Astrocyte (in vitro differentiated cells and primary cell): ENCODE results near the gene SLAMF8. TPM values are rescaled to one million over a fixed set of nuclear protein-coding genes. Genes with fewer than 3 reads are reported as not detected.

Experiments used
- DNase-seq: peaks from one replicate; pipeline ENCODE4 v3.0.0-alpha.2; 2010; ENCODE audit warnings: low read depth
- FAIRE-seq: peaks from 2 replicates; lab custom pipeline; 2011; peaks lifted over from hg19 to GRCh38; lab: Jason Lieb, UNC
- H2AFZ ChIP-seq: 2 replicates; pipeline ENCODE4 v1.6.0; 2012; ENCODE audit warnings: low read depth, low read length, inconsistent platforms
- H3K27ac ChIP-seq: 2 replicates; pipeline ENCODE4 v1.5.1; 2011; ENCODE audit warnings: low read depth, low read length, inconsistent platforms
- H3K27me3 ChIP-seq: 2 replicates; pipeline ENCODE4 v1.6.0; 2011; ENCODE audit warnings: low read length, inconsistent platforms; ENCODE audit not compliant: insufficient read depth
- H3K36me3 ChIP-seq: 2 replicates; pipeline ENCODE4 v1.5.1; 2011; ENCODE audit warnings: low read length, inconsistent platforms; ENCODE audit not compliant: insufficient read depth
- H3K4me1 ChIP-seq: 2 replicates; pipeline ENCODE4 v1.5.1; 2011; ENCODE audit warnings: low read length, inconsistent platforms; ENCODE audit not compliant: insufficient read depth
- H3K4me2 ChIP-seq: 2 replicates; pipeline ENCODE4 v1.6.0; 2012; ENCODE audit warnings: low read length, inconsistent platforms
- H3K4me3 ChIP-seq: 2 replicates; pipeline ENCODE4 v1.5.1; 2011; ENCODE audit warnings: low read depth, mild to moderate bottlenecking, low read length, inconsistent platforms; ENCODE audit not compliant: insufficient read depth
- H3K79me2 ChIP-seq: 2 replicates; pipeline ENCODE4 v1.6.0; 2012; ENCODE audit warnings: mild to moderate bottlenecking, low read length, inconsistent platforms; ENCODE audit not compliant: insufficient read depth
- H3K9ac ChIP-seq: 2 replicates; pipeline ENCODE4 v1.6.0; 2012; ENCODE audit warnings: mild to moderate bottlenecking, low read length, inconsistent platforms
- H3K9me3 ChIP-seq: 2 replicates; pipeline ENCODE4 v1.5.1; 2012; ENCODE audit warnings: low read depth, mild to moderate bottlenecking, low read length, inconsistent platforms; ENCODE audit not compliant: insufficient read depth
- H4K20me1 ChIP-seq: 2 replicates; pipeline ENCODE4 v1.6.0; 2012; ENCODE audit warnings: low read length, inconsistent platforms; ENCODE audit not compliant: insufficient read depth
- H3K27ac Mint-ChIP-seq: one replicate; pipeline ENCODE4 v1.8.0; 2021; ENCODE audit warnings: mild to moderate bottlenecking, mixed read lengths; ENCODE audit not compliant: unreplicated experiment
- H3K27me3 Mint-ChIP-seq: one replicate; pipeline ENCODE4 v1.8.0; 2021; ENCODE audit warnings: low read depth, mixed read lengths; ENCODE audit not compliant: unreplicated experiment
- H3K36me3 Mint-ChIP-seq: one replicate; pipeline ENCODE4 v1.8.0; 2021; ENCODE audit warnings: low read depth, mixed read lengths; ENCODE audit not compliant: unreplicated experiment
- H3K4me1 Mint-ChIP-seq: one replicate; pipeline ENCODE4 v1.8.0; 2021; ENCODE audit warnings: low read depth, mixed read lengths; ENCODE audit not compliant: unreplicated experiment
- H3K4me3 Mint-ChIP-seq: one replicate; pipeline ENCODE4 v1.8.0; 2021; ENCODE audit warnings: mild to moderate bottlenecking, moderate library complexity, mixed read lengths; ENCODE audit not compliant: unreplicated experiment
- H3K9me3 Mint-ChIP-seq: one replicate; pipeline ENCODE4 v1.8.0; 2021; ENCODE audit warnings: mild to moderate bottlenecking, mixed read lengths; ENCODE audit not compliant: unreplicated experiment
- CTCF ChIP-seq: IDR thresholded peaks from 2 replicates; pipeline ENCODE4 v1.5.1; 2011; ENCODE audit warnings: low read depth, mild to moderate bottlenecking, inconsistent platforms, low read length, moderate library complexity; ENCODE audit not compliant: insufficient read depth
- EZH2 ChIP-seq: IDR thresholded peaks from 2 replicates; pipeline ENCODE4 v1.6.1; 2012; ENCODE audit warnings: mild to moderate bottlenecking, low read length, inconsistent platforms; ENCODE audit not compliant: insufficient read depth
- total RNA-seq: library from RNA; stranded (reverse); gene quantifications from 2 replicates; pipeline ENCODE4 v1.2.1, GENCODE V29; 2021

The SLAMF8 gene
- total RNA-seq, 1 donor from 2014 or later: 1.7 TPM

- Histone ChIP-seq H3K9me3 (no peaks in the 10 kb centered on the region), H2AFZ (no peak overlapping the region), H4K20me1 (no peaks in the 10 kb centered on the region), H3K36me3 (no peaks in the 10 kb centered on the region), H3K27ac (no peak overlapping the region), H3K79me2 (no peaks in the 10 kb centered on the region), H3K4me2 (no peak overlapping the region), H3K4me1 (no peaks in the 10 kb centered on the region), H3K4me3 (no peak overlapping the region), H3K27me3 (no peaks in the 10 kb centered on the region), H3K9ac (no peak overlapping the region)
- Mint-ChIP-seq H3K36me3 (peaks cover 8% of the 10 kb centered on the region), H3K4me3 (no peak overlapping the region), H3K27ac (no peak overlapping the region), H3K27me3 (peaks cover 11% of the 10 kb centered on the region), H3K4me1 (peaks cover 16% of the 10 kb centered on the region), H3K9me3 (no peaks in the 10 kb centered on the region)
- FAIRE-seq: no peak
- no peak for TF ChIP-seq CTCF
- no peak for TF ChIP-seq EZH2
- no peak for DNase-seq
Observed at GRCh38 chr1:159835862-159836525, 9.3 kb downstream of the SLAMF8 start.

GRCh38 chr1:159838715-159839114, 12.0 kb downstream of the SLAMF8 start:
- FAIRE-seq: no peak
- Histone ChIP-seq H3K4me1 (no peaks in the 10 kb centered on the region), H3K27ac (no peak overlapping the region), H3K36me3 (no peaks in the 10 kb centered on the region), H3K4me3 (no peak overlapping the region), H3K4me2 (no peak overlapping the region), H3K9me3 (no peaks in the 10 kb centered on the region), H3K79me2 (no peaks in the 10 kb centered on the region), H4K20me1 (no peaks in the 10 kb centered on the region), H2AFZ (no peak overlapping the region), H3K27me3 (no peaks in the 10 kb centered on the region), H3K9ac (no peak overlapping the region)
- Mint-ChIP-seq H3K4me3 (no peak overlapping the region), H3K4me1 (peaks cover 7% of the 10 kb centered on the region), H3K27ac (no peak overlapping the region), H3K27me3 (peaks cover 11% of the 10 kb centered on the region), H3K9me3 (peaks cover 2% of the 10 kb centered on the region), H3K36me3 (peaks cover 8% of the 10 kb centered on the region)
- no peak for TF ChIP-seq CTCF
- TF ChIP-seq EZH2: no peak
- peak; percentile 26 for DNase-seq

- Mint-ChIP-seq H3K4me1 (peaks cover 7% of the 10 kb centered on the region), H3K27me3 (peaks cover 11% of the 10 kb centered on the region)
Observed at GRCh38 chr1:159839116-159839849, 12.6 kb downstream of the SLAMF8 start.

More at GRCh38 chr1:159839116-159839849, 12.6 kb downstream of the SLAMF8 start:
- Histone ChIP-seq H3K79me2 (no peaks in the 10 kb centered on the region), H3K4me1 (no peaks in the 10 kb centered on the region), H3K9ac (no peak overlapping the region), H3K27ac (no peak overlapping the region), H2AFZ (no peak overlapping the region), H3K27me3 (no peaks in the 10 kb centered on the region), H3K36me3 (no peaks in the 10 kb centered on the region), H3K4me3 (no peak overlapping the region), H3K9me3 (no peaks in the 10 kb centered on the region), H3K4me2 (no peak overlapping the region), H4K20me1 (no peaks in the 10 kb centered on the region)
- DNase-seq (no peak), FAIRE-seq (no peak)
- TF ChIP-seq EZH2 (no peak), CTCF (no peak)
- peaks cover 5% of the 10 kb centered on the region for H3K9me3 Mint-ChIP-seq
- H3K36me3 Mint-ChIP-seq: peaks cover 8% of the 10 kb centered on the region
- H3K4me3 Mint-ChIP-seq: no peak overlapping the region
- no peak overlapping the region for H3K27ac Mint-ChIP-seq
